Head of caudate nucleus (tissue), 42 donors: ENCODE results near the gene CBX8.

Experiments
- DNase-seq, 42 donors: peaks; one replicate each; pipeline versions ENCODE4 v3.0.0 to v3.0.0-alpha.2; 2020 to 2021; ENCODE audit warnings: mixed read lengths in 7 of 42
- intact Hi-C: fragments of 100-400 bp; cut with DNase I; formaldehyde crosslinking; loops from one replicate; pipeline ENCODE4 v1.15.0; 2022

CBX8 gene

DNA sequence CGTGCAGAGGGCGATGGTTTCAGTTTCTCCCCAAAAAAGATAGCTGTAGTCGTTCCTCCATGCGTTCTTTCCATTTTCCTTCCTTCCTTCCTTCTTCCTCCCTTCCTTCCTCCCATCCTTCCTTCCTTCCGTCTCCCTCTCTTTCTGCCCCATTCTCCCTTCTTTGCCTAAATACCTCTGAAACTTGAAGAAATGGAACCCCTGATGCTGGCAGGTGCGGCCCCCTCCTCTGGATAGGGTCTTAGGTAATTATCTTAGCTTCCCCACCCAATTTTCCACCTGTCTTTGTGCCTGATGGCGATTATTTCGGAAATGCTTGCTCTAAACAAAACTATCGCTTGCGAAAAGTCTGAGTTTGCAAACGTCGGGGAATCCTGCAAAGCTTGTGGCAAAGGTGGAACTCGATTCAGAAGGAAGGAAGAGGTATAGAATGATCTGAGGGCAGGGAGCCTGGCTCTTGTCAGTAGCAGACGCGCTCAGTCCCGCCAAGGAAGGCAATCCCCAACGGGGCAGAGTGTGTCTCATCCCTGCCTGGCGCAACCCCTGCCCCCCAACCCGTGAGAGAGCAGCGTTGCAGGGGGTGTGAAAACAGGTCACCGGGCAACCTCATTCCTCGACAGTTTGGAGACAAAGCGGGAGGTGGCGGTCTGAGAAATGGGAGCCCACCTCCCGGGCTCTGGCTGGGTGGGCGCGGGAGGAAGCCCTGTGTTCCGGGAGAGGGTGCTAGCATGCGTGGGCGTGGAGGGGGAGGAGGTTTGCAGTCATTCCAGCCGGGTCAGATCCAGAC, 2.9 kb upstream of the CBX8 start:
- intact Hi-C loops, result loop anchor here (5.0 kb wide), 1 partner anchor 43 kb away; no protein-coding TSS in a partner anchor
- DNase-seq, result no peak

DNA sequence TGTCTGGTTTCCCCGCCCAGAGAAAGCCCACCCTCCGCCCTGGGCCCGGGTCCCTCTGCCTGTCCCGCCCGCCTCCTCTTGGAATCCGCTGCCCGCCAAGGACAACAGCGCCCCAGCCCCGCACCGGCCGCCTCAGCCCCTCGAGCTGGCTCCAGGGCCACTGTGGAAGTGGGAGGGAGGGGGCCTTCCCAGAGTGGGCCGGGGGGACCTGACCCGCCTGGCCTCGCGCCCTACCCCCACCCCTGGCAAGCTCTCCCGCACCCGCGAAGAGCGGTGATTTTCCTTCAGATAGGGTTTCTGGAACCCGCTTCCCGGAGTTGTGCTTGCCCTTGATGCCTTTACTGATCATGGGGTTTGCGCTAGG, 2.3 kb upstream of the CBX8 start:
- DNase-seq, result no peak

DNA sequence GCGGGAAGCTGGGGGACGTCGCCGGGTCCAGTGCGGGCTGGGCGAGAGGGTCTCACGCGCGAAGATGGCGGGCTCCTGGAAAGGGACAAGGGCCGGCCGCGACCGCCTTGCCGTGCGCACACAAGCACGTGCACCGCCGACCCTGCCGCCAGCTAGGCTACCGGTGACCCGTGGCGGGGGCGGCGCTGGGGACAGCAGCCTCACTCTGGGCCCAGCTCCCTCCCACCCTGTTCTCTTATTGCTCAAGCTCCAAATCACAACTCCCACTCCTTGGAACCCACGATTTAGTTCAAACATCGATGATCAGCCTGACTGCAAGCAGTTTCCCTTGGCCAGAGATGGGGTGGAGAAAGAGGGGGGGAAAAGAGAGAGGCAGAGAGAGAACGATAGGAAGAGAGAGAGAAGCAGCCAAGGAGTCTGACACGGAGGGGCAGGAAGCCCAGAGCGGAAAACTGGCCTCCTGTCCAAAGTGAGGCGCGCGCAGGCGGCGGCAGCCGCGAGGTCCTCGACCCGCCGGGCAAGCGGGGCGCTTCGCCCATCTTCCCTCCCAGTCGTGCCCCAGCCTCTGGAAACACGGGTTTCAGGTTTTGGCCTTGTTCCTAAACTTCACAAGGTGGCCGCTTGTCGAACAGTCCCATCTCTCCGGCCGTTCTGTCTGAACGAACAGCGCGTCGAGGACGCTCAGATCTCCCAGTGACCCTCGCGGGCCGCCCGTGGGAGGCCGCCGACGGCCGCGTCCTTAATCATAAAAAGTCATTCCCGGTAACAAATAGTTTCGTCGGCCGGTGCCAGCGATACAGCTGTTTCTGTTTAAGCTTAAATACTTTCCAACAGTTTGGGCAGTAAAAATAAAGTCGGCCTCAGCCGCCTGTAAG, 1.7 kb upstream of the CBX8 start:
- DNase-seq, result no peak
- intact Hi-C loops, result loop anchor here (5.0 kb wide), 1 partner anchor 44 kb away; no protein-coding TSS in a partner anchor

More for the DNA sequence above, 2.3 kb upstream of the CBX8 start:
- intact Hi-C loops, result loop anchor here (5.0 kb wide), 1 partner anchor 43 kb away; no protein-coding TSS in a partner anchor

DNA sequence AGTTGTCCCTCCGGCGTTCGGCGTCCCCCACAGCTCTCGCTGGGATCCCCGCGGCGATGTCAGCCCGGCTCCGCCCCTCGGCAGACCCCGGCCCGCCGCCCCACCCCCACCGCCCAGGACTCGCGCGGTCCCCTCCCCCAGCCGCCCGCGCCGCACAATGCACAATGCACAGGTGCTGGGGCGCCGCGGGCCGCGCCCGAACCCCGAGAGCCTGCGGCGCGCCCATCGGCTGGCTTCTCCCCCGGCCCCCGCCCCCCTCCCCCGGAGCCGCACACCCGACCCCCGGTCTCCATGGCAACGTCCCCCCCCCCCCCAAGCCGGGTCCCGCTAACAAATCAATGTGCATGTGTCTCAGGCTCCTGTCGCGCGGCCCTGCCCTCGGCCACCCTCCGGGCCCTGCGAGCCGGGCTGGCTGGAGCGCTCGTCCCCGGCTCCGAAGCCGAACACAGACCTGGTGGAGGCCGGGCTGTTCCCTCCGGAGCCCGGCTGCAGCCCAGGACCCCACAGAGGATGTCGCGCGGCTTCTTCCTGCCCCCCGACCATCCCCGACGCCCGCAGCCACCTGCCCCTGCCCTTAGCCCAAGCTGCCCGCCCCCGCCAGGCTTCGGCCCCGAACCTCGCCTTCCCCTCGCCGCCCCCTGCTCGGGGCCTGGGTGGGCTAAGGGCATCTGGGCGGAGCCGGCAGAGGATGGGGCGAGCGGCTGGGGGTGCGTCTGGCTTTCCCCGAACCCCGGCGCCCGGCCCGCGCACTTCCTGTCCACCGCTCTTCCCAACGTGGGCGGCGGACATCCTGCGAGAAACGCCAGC, 818 bp upstream of the CBX8 start:
- intact Hi-C loops, result loop anchor here (5.0 kb wide), 1 partner anchor 45 kb away; no protein-coding TSS in a partner anchor
- peak in 1 of 42 donors; percentile 35 for DNase-seq

DNA sequence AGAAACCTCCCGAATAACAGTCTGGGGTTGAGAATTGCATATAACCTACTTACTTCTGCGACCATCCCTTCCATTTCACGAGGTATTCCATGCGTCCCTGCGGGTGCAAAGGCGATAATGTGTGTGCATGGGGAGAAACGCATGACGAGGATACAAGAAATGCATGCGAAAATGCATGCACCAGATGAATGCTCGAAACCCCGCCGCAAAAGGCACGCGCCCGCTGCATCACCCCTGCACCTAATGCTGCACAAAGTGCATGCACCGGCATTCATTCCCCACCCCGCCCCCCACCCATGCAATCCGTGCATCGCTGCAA, 474 bp downstream of the CBX8 start:
- DNase-seq, result no peak
- intact Hi-C loops, result loop anchor here (5.0 kb wide), 1 partner anchor 46 kb away; no protein-coding TSS in a partner anchor

DNA sequence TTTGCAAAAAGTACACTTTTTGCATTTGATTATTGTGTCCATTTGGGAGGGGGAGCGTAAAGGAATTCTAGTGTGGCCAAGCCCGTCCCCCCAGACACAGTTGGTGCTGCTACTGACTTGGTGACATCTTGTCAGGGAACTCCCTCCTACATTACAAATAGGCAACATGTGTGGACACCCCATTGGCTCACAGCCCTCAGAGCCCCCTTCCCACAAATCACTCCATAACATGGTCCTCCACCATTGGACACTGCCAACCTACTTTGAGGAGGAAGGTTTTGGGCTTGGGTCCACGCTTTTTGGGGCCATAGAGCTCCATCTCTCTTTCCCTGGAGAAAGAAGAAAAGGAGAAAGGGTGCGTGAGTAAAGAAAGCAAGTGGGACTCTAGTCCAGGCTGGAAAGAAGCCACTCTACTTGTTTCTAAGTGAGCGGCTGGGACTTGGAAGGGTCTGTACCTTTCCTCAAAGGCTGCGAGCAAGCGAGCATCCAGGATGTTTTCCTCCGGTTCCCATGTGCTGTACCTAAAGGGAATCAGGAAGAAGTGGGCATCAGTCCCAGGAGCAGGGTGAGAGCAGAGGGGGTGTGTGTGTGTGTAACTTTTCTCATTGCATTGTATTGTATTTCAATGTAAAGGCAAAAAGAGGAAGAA, 958 bp downstream of the CBX8 start:
- intact Hi-C loops, result loop anchor here (5.0 kb wide), 1 partner anchor 46 kb away; no protein-coding TSS in a partner anchor
- no peak for DNase-seq

DNA sequence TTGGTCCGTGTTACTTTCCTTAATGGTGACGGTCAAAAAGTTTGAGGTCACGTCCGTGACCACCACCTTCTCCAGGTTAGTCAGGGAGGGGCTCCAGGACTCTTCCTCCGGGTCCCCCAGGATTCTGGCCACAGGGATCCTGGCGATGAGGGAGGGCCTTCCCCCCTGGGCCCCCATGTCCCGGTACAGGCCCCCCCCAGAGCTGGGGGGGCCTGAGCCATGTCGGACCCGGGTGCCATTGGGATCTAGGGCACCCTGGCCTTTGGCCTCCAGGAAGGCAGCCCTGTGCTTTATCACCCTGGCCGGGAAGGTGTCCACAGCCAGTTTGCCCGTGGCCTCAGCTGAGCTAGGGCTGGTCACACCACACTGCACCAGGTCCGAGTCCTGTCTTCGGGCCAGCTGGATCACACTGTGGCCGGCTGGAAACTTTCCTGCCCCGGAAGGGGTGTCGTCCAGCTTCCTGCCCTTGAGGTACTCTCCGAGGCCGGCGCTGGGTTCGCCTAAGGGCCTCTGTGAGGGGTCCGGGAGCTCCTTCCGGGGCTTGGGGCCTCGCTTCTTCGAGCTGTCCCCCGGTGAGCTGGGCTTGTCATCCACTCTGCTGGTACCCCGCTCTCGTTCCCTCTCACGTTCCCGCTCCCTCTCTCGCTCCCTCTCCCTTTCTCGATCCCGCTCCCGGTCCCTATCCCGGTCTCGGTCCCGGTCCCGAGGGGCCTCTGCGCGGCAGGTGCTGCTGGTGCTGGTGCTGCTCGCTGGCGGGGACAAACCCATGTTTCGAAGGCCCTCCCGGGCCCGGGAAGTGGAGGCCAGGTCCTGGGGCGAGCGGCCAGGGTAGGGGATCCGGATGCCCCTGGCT, 2.0 kb downstream of the CBX8 start:
- intact Hi-C loops, result loop anchor here (5.0 kb wide), 2 partner anchors 47 to 197 kb away; no protein-coding TSS in a partner anchor
- no peak for DNase-seq

DNA sequence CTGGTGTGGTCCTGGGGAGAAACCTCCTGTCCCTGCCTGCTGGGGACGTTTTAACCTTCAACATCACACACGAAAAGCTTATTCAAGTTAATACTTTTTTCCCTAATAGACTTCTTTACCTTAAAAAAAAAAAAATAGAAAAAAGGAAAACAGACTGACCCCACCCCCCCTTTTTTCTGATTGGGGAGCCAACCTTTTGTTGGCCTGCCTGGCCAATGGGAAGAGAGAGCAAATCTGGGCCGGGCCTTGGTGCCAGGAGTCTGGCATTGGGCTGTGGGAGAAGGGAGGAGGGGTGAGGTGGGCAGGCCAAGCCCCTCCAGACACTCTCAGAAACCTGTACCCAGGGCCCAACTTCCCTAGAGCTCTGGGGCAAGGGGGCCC, 3.0 kb downstream of the CBX8 start:
- intact Hi-C loops, result loop anchor here (5.0 kb wide), 1 partner anchor 198 kb away; no protein-coding TSS in a partner anchor
- no peak for DNase-seq

DNA sequence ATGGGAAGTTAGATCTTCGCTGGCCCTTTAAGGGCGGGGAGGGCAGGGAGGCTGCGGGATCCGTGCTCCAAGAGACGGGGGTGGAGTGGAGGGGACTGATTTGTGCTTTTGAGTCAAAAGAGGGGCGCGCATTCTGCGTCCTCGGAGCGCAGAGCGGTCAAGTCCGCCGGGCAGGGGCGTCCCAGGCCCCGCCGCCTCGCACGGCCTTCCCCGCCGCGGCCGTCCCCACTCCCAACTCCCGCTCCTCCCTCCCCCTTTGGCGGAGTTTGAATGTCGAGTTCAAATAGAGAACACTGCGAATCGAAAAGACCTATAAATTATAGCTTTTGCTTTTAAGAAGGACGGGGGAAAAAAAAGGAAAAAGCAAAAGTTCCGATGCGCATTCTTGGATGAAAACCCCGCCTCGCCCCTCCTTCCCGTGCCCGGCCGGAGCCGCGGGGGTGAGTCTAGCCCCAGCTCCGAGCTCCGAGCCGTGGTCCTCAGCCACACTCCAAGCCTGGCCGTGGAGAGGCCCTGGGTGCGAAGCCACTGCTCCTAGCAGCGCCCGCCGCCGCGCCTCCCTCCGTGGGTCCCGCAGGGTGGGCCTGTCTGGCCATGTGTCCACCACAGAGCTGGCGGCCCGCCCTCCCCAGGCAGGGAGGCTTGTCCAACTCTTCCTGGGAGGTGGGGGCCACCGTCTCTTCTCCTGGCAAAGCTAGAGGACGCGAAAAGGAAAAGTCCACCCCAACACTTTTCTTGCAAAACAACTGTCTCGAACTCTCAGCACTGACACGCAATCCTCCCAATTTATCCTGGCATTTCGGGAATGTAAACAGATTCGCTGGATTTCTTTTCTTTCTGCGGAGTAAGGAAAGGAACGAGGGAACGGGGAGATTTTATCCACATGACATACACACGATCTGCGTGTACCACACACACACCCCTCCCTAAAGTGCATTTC, 3.6 kb downstream of the CBX8 start:
- no peak for DNase-seq
- intact Hi-C loops, result loop anchor here (5.0 kb wide), 1 partner anchor 199 kb away; no protein-coding TSS in a partner anchor

DNA sequence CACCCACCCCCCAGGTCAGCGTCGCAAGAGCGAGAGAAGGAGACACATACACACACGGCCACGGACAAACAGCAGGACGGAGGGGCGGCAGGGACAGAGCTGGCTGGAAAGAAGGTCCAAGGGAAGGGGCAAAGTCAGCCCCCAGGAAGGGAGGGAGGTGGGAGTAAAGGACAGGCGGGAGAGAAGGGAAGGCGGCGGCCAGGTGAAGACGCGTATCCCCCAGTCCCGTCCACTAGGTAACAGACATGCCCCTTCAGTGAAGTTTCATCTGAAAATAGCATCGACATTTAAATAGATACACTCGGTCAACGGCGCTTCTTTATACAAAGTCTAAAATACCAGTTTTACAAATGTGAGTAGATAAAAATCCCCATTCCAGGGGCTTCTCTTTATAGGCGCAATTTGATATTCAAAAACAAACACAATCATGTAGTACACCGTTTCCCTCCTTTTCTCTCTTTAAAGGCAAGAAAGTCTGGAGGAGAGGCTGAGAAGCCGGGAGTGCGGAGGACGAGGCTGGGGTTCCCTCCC, 4.5 kb downstream of the CBX8 start:
- intact Hi-C loops, result loop anchor here (5.0 kb wide), 1 partner anchor 200 kb away; no protein-coding TSS in a partner anchor

DNA sequence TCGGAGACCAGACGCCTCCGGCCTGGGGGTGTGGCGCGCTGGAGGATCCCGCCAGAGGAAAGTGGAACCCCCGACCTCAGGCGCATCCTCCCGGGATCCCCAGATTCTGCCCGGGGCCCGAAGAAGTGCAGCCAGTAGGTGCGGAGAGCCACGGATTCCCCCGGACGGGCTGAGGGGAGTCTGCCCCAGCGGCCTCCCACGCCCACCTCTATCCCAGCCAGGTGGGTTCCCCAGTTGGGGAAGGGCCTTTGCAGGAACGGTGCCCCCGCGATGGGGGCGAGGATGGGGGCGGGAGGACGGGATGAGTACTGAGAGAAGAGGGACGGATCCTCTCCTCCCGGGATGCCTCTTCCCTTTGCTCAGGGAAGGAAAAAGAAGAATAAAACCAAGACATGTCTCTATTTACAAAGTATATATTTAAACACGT, 5.1 kb downstream of the CBX8 start:
- DNase-seq, result no peak
- intact Hi-C loops, result loop anchor here (5.0 kb wide), 1 partner anchor 201 kb away; no protein-coding TSS in a partner anchor

More for the DNA sequence above, 4.5 kb downstream of the CBX8 start:
- no peak for DNase-seq

DNA sequence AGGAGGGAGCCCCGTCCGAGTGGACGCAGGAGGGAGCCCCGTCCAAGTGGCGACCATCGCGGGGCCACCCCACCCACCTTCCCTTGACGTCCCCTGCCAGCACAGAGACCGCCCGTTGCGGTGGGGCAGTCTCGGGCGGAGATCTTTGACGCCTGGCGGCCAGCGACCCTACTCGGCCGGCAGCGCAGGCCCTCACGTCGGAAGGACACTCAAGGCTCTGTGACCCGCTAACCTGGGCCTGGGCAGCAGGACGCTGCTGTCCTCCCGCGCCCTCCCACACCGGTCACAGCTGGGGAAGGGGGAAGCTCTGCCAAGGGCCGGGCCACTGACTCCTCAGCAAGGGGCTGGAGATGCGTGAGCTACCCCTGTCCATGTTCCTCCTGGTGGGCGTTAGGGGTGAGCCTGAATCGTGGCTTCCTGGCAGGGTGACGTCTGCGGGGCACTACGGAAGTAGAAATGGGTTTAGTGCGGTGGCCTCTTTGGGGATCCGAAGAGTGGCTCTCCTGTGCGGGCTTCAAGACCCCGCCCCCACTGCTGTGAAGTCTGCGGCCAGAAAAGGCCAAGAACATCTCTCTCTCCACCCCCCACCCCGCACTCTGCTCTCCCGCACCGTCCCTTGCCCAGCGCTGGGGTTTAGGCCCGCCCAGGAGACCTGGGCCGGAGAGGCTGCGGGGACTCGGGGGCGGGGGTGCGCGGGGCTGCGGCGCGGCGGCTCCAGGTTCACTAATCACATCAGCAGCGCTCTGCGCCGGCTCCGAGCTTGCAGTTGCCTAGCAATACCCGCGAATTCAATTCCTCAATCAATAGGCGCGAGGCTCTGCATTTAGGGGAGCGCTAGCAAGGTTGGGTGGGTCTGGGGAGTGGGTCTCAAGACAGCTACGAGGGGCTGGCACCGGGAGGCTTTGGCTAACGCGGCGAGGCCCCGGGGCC, 5.8 kb downstream of the CBX8 start:
- DNase-seq, result peak in 9 of 42 donors; percentile 29 to 61 (median 37)
- intact Hi-C loops, result loop anchor here (5.0 kb wide), 1 partner anchor 201 kb away; no protein-coding TSS in a partner anchor

DNA sequence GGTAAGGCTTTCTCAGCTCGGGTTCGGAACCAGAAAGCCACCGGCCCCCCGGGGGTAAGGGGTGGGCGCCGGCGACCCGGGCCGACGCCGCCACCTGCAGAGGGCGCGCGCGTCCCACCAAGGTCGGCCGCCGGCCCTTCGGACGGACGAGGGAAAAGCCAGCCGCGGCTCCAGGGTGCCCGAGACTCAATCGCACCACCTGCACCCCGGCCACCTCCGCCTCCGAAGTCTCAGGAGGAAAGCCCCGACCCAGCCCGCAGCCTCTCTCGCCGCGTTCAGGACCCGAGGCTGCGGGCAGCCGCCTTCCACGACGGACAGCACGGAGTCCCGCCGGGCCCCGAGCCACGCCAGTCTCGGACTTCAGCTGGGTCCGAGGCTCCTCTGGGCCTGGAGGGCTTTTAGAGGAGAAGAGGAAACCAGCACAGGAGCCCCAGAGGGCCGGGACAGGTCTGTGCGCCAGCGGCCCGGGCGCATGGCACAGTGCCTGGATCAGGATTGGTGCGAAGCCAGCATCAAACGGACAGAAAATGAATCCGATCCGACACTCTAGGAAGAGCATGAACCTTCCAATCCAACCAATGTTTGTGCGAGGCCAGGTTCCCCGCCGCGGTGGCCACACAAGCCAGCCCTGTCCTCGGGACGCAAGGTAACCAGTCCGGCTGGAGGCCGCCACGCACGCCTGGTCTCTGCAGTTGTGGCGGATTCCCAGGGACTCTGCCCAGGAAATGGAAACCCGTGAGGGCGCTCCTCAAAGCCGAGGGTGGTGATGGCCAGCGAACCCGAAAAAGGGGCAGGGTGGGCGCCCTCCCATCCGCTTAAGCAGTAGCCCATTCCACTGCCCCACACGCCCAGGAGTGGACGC, 6.7 kb downstream of the CBX8 start:
- intact Hi-C loops, result loop anchor here (5.0 kb wide), 1 partner anchor 202 kb away; no protein-coding TSS in a partner anchor
- peak in 29 of 42 donors; percentile 35 to 85 (median 61) for DNase-seq
